Transverse colon (tissue), 4 donors: ENCODE measurements around the gene ST6GALNAC6. TPM values are rescaled to one million over a fixed set of nuclear protein-coding genes. Genes with fewer than 3 reads are reported as not detected.
A peak's percentile ranks its signal among the peaks of the same experiment; 100 is the strongest.

Experiments used
- DNase-seq: peaks from one replicate; pipeline ENCODE4 v3.0.0-alpha.2; 2019
- H3K27ac ChIP-seq, 4 donors: fragments of 200-600 bp; sonication (generic); 2 replicates each; pipeline ENCODE4 v1.5.1; 2016 to 2018; ENCODE audit warnings: inconsistent platforms in 4 of 4
- H3K27me3 ChIP-seq: fragments of 200-600 bp; sonication (generic); 2 replicates; pipeline ENCODE4 v1.5.1; 2017; ENCODE audit warnings: inconsistent platforms
- H3K36me3 ChIP-seq, 4 donors: fragments of 200-600 bp; sonication (generic); 2 replicates each; pipeline ENCODE4 v1.5.1; 2017 to 2019; ENCODE audit warnings: inconsistent platforms in 4 of 4
- H3K4me1 ChIP-seq, 4 donors: fragments of 200-600 bp; sonication (generic); 2 replicates each; pipeline ENCODE4 v1.5.1; 2017 to 2020; ENCODE audit warnings: inconsistent platforms in 4 of 4
- H3K4me3 ChIP-seq, 4 donors: fragments of 200-600 bp; sonication (generic); 1 replicate in 1 of 4; 2 replicates in 3 of 4; pipeline versions ENCODE4 v1.5.1 to v1.6.1; 2017 to 2019; ENCODE audit warnings: inconsistent platforms in 4 of 4
- H3K9me3 ChIP-seq, 2 donors: fragments of 200-600 bp; sonication (generic); 2 replicates each; pipeline ENCODE4 v1.5.1; 2017 to 2019; ENCODE audit warnings: inconsistent platforms in 2 of 2
- CTCF ChIP-seq, 5 experiments: fragments of 200-600 bp in 3 of 5; fragments of 450-650 bp in 2 of 5; sonication (generic) in 3 of 5; IDR thresholded peaks; 1 replicate in 2 of 5; 2 replicates in 3 of 5; pipeline ENCODE4 v1.5.1; 2016 to 2017; ENCODE audit warnings: antibody characterized with exemption in 5 of 5, inconsistent platforms in 3 of 5, mild to moderate bottlenecking in 2 of 5, moderate library complexity in 1 of 5
- EP300 ChIP-seq: sonication (generic); formaldehyde crosslinking; IDR thresholded peaks from one replicate; pipeline ENCODE4 v1.6.1; 2017; ENCODE audit warnings: antibody characterized with exemption, low read depth
- POLR2A ChIP-seq: fragments of 450-650 bp; IDR thresholded peaks from one replicate; pipeline ENCODE4 v1.6.1; 2016; ENCODE audit warnings: antibody characterized with exemption, mild to moderate bottlenecking, moderate library complexity
- POLR2AphosphoS5 ChIP-seq, 3 donors: sonication (generic); formaldehyde crosslinking; IDR thresholded peaks; one replicate each; pipeline ENCODE4 v1.6.1; 2016; ENCODE audit warnings: antibody characterized with exemption in 3 of 3
- WGBS, 2 donors: methylation state at CpG; one replicate each; pipeline ENCODE4 v1.1.5; 2018; ENCODE audit warnings: low coverage in 1 of 2; 5-methylcytosine and 5-hydroxymethylcytosine counted together
- in situ Hi-C, 4 donors: fragments of 200-750 bp; cut with MboI; loops; one replicate each; pipeline versions ENCODE4 v1.15.0 to v1.15.1; 2017; ENCODE audit warnings: low sequenced_read_pairs in 3 of 4, low pct_ligation_motif_present in 1 of 4, low pct_unique_long_range_greater_than_20kb in 1 of 4
- intact Hi-C: fragments of 100-400 bp; cut with DNase I; formaldehyde crosslinking; loops from one replicate; pipeline ENCODE4 v1.15.1; 2023; ENCODE audit warnings: low total_unique reads
- total RNA-seq, 4 donors: library from RNA; depleted of rRNA; stranded (reverse); fragments of >200 nt; gene quantifications; one replicate each; pipeline ENCODE4 v1.1.0, GENCODE V29; 2016

ST6GALNAC6 gene
- total RNA-seq, 4 donors from 2014 or later: 41.0 to 80.4 (median 75.7) TPM

GRCh38 chr9:127927201-127927987 lies 28.0 kb upstream of the ST6GALNAC6 start:
- 3% methylated on average over 43 of the region's 56 CpGs; no CpG with 5 or more reads in 1 of the 2 donors for WGBS, 2 donors
- intact Hi-C loops: no loop called here
- H3K4me1 ChIP-seq: peaks cover 14 to 40% (median 32%) of the 10 kb centered on the region in 4 donors
- peak; percentile 84 for DNase-seq
- TF ChIP-seq POLR2A (no peak), CTCF (IDR thresholded peaks at IDR 0.05) (no peak), POLR2AphosphoS5 (IDR thresholded peaks at IDR 0.05) (no peak), EP300 (no peak)
- no peaks in the 10 kb centered on the region for H3K9me3 ChIP-seq
- peak overlapping the region in 2 of 4 donors; percentile 21 to 30 for H3K4me3 ChIP-seq
- peaks cover 76% of the 10 kb centered on the region for H3K27me3 ChIP-seq
- in situ Hi-C loops: loop anchor here in 2 of 4 donors (10.0 kb wide), 1 partner anchor 333 kb away; no protein-coding TSS in a partner anchor
- H3K36me3 ChIP-seq: no peaks in the 10 kb centered on the region
- H3K27ac ChIP-seq: peak overlapping the region in 1 of 4 donors; percentile 12

- in situ Hi-C loops (loop anchor here in 2 of 4 donors (10.0 kb wide), 1 partner anchor 332 kb away; no protein-coding TSS in a partner anchor), intact Hi-C loops (no loop called here)
- Histone ChIP-seq H3K4me3 (peak overlapping the region in 2 of 4 donors; percentile 21 to 30), H3K4me1 (peaks cover 14 to 43% (median 34%) of the 10 kb centered on the region in 4 donors), H3K9me3 (no peaks in the 10 kb centered on the region), H3K27me3 (peaks cover 81% of the 10 kb centered on the region), H3K36me3 (no peaks in the 10 kb centered on the region), H3K27ac (no peak overlapping the region)
- no peak for DNase-seq
- TF ChIP-seq POLR2A (no peak), POLR2AphosphoS5 (IDR thresholded peaks at IDR 0.05) (no peak), CTCF (IDR thresholded peaks at IDR 0.05) (no peak), EP300 (no peak)
- 16% methylated on average over 17 of the region's 19 CpGs; no CpG with 5 or more reads in 1 of the 2 donors for WGBS, 2 donors
These were observed 27.4 kb upstream of the ST6GALNAC6 start for GRCh38 chr9:127926906-127927200.

- WGBS, 2 donors: 50 to 58% methylated on average over 2 to 11 of the region's 14 CpGs
- TF ChIP-seq POLR2AphosphoS5 (IDR thresholded peaks at IDR 0.05): no peak
- no peak for TF ChIP-seq CTCF (IDR thresholded peaks at IDR 0.05)
- TF ChIP-seq EP300: no peak
- TF ChIP-seq POLR2A: no peak
- H3K36me3 ChIP-seq: no peaks in the 10 kb centered on the region
- in situ Hi-C loops (loop anchor here in 2 of 4 donors (10.0 kb wide), 1 partner anchor 331 kb away; no protein-coding TSS in a partner anchor), intact Hi-C loops (no loop called here)
- H3K27ac ChIP-seq: no peak overlapping the region
- peaks cover 81% of the 10 kb centered on the region for H3K27me3 ChIP-seq
- no peak for DNase-seq
- no peaks in the 10 kb centered on the region for H3K9me3 ChIP-seq
- peaks cover 12 to 43% (median 36%) of the 10 kb centered on the region in 4 donors for H3K4me1 ChIP-seq
- peak overlapping the region in 1 of 4 donors; percentile 30 for H3K4me3 ChIP-seq
These were observed 26.8 kb upstream of the ST6GALNAC6 start for GRCh38 chr9:127925959-127926905.
